Mesodermal cell (in vitro differentiated cells): Measurements from ENCODE around the gene HERC6.

Source experiments
- H3K27ac ChIP-seq: 2 replicates; pipeline ENCODE4 v1.7.0; 2013; ENCODE audit warnings: mild to moderate bottlenecking, low read depth, low read length, moderate library complexity; ENCODE audit not compliant: severe bottlenecking
- H3K36me3 ChIP-seq: 2 replicates; pipeline ENCODE4 v1.7.1; 2013; ENCODE audit warnings: mild to moderate bottlenecking, low read length, moderate library complexity; ENCODE audit not compliant: control insufficient read depth, insufficient read depth
- H3K4me1 ChIP-seq: one replicate; pipeline ENCODE4 v1.7.1; 2013; ENCODE audit warnings: mild to moderate bottlenecking, low read length; ENCODE audit not compliant: insufficient read depth, control insufficient read depth, poor library complexity, severe bottlenecking
- H3K4me3 ChIP-seq: 2 replicates; pipeline ENCODE4 v1.7.0; 2013; ENCODE audit warnings: low read length, control low read depth, mild to moderate bottlenecking; ENCODE audit not compliant: insufficient read depth, poor library complexity, severe bottlenecking; ENCODE audit errors: extremely low read depth
- H3K9me3 ChIP-seq: 2 replicates; pipeline ENCODE4 v1.7.1; 2013; ENCODE audit warnings: mild to moderate bottlenecking, low read length, moderate library complexity; ENCODE audit not compliant: control insufficient read depth
- WGBS, 2 experiments: methylation state at CpG; one replicate each; pipeline ENCODE4 v1.1.5; 2013; ENCODE audit warnings: missing lambda C conversion rate in 2 of 2; ENCODE audit not compliant: insufficient coverage in 2 of 2; 5-methylcytosine and 5-hydroxymethylcytosine counted together

The HERC6 gene

GRCh38 chr4:88465653-88466192, 87.1 kb downstream of the HERC6 start:
- H3K27ac ChIP-seq, result no peak overlapping the region
- WGBS, 2 experiments, result 80% methylated on average over 1 of the region's 1 CpG; no CpG with 5 or more reads in 1 of the 2 experiments
- H3K9me3 ChIP-seq, result no peaks in the 10 kb centered on the region
- H3K4me1 ChIP-seq, result no peaks in the 10 kb centered on the region
- no peaks in the 10 kb centered on the region for H3K36me3 ChIP-seq
- H3K4me3 ChIP-seq, result no peak overlapping the region

- no peak overlapping the region for H3K4me3 ChIP-seq
- H3K4me1 ChIP-seq, result no peaks in the 10 kb centered on the region
- 82 to 87% methylated on average over 1 to 2 of the region's 2 CpGs for WGBS, 2 experiments
- H3K9me3 ChIP-seq, result no peaks in the 10 kb centered on the region
- no peak overlapping the region for H3K27ac ChIP-seq
- H3K36me3 ChIP-seq, result no peaks in the 10 kb centered on the region
Observed at GRCh38 chr4:88467392-88467791, 88.7 kb downstream of the HERC6 start.

GRCh38 chr4:88477229-88477860, 98.7 kb downstream of the HERC6 start:
- Histone ChIP-seq H3K4me1 (no peaks in the 10 kb centered on the region), H3K4me3 (no peak overlapping the region), H3K36me3 (no peaks in the 10 kb centered on the region), H3K9me3 (no peaks in the 10 kb centered on the region), H3K27ac (no peak overlapping the region)
- WGBS, 2 experiments, result no CpG with 5 or more reads among the region's 5 CpGs

- H3K4me3 ChIP-seq, result no peak overlapping the region
- 86 to 100% methylated on average over 1 of the region's 2 CpGs for WGBS, 2 experiments
- H3K27ac ChIP-seq, result no peak overlapping the region
- no peaks in the 10 kb centered on the region for H3K9me3 ChIP-seq
- no peaks in the 10 kb centered on the region for H3K36me3 ChIP-seq
- H3K4me1 ChIP-seq, result no peaks in the 10 kb centered on the region
Observed at GRCh38 chr4:88478247-88478646, 99.6 kb downstream of the HERC6 start.

GRCh38 chr4:88481537-88481936, 102.9 kb downstream of the HERC6 start:
- no peaks in the 10 kb centered on the region for H3K4me1 ChIP-seq
- no CpG with 5 or more reads among the region's 1 CpG for WGBS, 2 experiments
- H3K36me3 ChIP-seq, result no peaks in the 10 kb centered on the region
- no peak overlapping the region for H3K4me3 ChIP-seq
- H3K9me3 ChIP-seq, result no peaks in the 10 kb centered on the region
- H3K27ac ChIP-seq, result no peak overlapping the region

GRCh38 chr4:88489100-88489761, 110.6 kb downstream of the HERC6 start:
- no peaks in the 10 kb centered on the region for H3K4me1 ChIP-seq
- 84 to 94% methylated on average over 4 of the region's 4 CpGs for WGBS, 2 experiments
- no peaks in the 10 kb centered on the region for H3K9me3 ChIP-seq
- no peak overlapping the region for H3K4me3 ChIP-seq
- no peaks in the 10 kb centered on the region for H3K36me3 ChIP-seq
- H3K27ac ChIP-seq, result no peak overlapping the region
